Measurements from ENCODE around the gene RPTN. TPM values are rescaled to one million over a fixed set of nuclear protein-coding genes. Genes with fewer than 3 reads are reported as not detected.

Gene RPTN
- total and polyA plus RNA-seq, 7 experiments from 2014 or later, result not detected

- intact Hi-C loops (cut with micrococcal nuclease), result no loop called here
- Histone ChIP-seq H3K27ac (ENCODE audit: low read depth, low read length) (no peak overlapping the region), H3K4me3 (ENCODE audit: low read length) (no peak overlapping the region), H3K36me3 (ENCODE audit: control insufficient read depth in 2 of 3, insufficient read depth in 3 of 3, low read length in 3 of 3) (no peaks in the 10 kb centered on the region), H3K9me3 (ENCODE audit: control insufficient read depth in 2 of 3, low read length in 3 of 3) (no peaks in the 10 kb centered on the region), H3K4me1 (ENCODE audit: control insufficient read depth in 2 of 2, insufficient read depth in 2 of 2, low read length in 2 of 2) (peaks cover 15 to 24% of the 10 kb centered on the region in 2 donors), H3K27me3 (ENCODE audit: control insufficient read depth in 2 of 2, insufficient read depth in 2 of 2, low read length in 2 of 2) (peaks cover 0 to 35% of the 10 kb centered on the region in 2 donors)
- ATAC-seq, result no peak
- ChIA-PET CTCF (interaction anchor here (1.0 kb wide), 1 partner anchor 29 kb away, joined by 3 read pairs; no protein-coding TSS in a partner anchor), POLR2A (no interaction called here)
- peak overlapping the region in 9 of 10 donors; percentile 14 to 61 (median 50) for H3K4me3 Mint-ChIP-seq
- peaks cover 0 to 8% (median 0%) of the 10 kb centered on the region in 11 donors for H3K9me3 Mint-ChIP-seq
- H3K27ac Mint-ChIP-seq, result peak overlapping the region in 1 of 9 donors; percentile 62
- H3K4me1 Mint-ChIP-seq, result peaks cover 0 to 12% (median 0%) of the 10 kb centered on the region in 7 donors
- H3K27me3 Mint-ChIP-seq, result peaks cover 20 to 28% (median 25%) of the 10 kb centered on the region in 5 donors
- H3K36me3 Mint-ChIP-seq, result peaks cover 0 to 10% (median 0%) of the 10 kb centered on the region in 5 donors
- peak in 1 of 9 donors; percentile 20 for DNase-seq
Observed at GRCh38 chr1:152107031-152107983, 51.7 kb downstream of the RPTN start.

GRCh38 chr1:152104854-152105253, 54.2 kb downstream of the RPTN start:
- no peak overlapping the region for H3K4me3 Mint-ChIP-seq
- DNase-seq, result no peak
- Histone ChIP-seq H3K9me3 (ENCODE audit: control insufficient read depth in 2 of 3, low read length in 3 of 3) (no peaks in the 10 kb centered on the region), H3K36me3 (ENCODE audit: control insufficient read depth in 2 of 3, insufficient read depth in 3 of 3, low read length in 3 of 3) (no peaks in the 10 kb centered on the region), H3K4me3 (ENCODE audit: low read length) (no peak overlapping the region), H3K4me1 (ENCODE audit: control insufficient read depth in 2 of 2, insufficient read depth in 2 of 2, low read length in 2 of 2) (peaks cover 10 to 19% of the 10 kb centered on the region in 2 donors), H3K27ac (ENCODE audit: low read depth, low read length) (no peak overlapping the region), H3K27me3 (ENCODE audit: control insufficient read depth in 2 of 2, insufficient read depth in 2 of 2, low read length in 2 of 2) (peaks cover 0 to 29% of the 10 kb centered on the region in 2 donors)
- intact Hi-C loops (cut with micrococcal nuclease), result no loop called here
- peaks cover 0 to 10% (median 5%) of the 10 kb centered on the region in 5 donors for H3K36me3 Mint-ChIP-seq
- peaks cover 39 to 49% (median 45%) of the 10 kb centered on the region in 5 donors for H3K27me3 Mint-ChIP-seq
- peaks cover 0 to 8% (median 0%) of the 10 kb centered on the region in 11 donors for H3K9me3 Mint-ChIP-seq
- ChIA-PET CTCF (no interaction called here), POLR2A (no interaction called here)
- peaks cover 0 to 12% (median 0%) of the 10 kb centered on the region in 7 donors for H3K4me1 Mint-ChIP-seq
- no peak for ATAC-seq
- H3K27ac Mint-ChIP-seq, result no peak overlapping the region

Other genes with a start within 250 kb of the RPTN start
- 100 to 1,000 TPM in 2 of 5 experiments, 10 to 100 TPM in 3; 37.6 to 143 (median 44.6) TPM for gene THEM4, start 249.7 kb downstream of the RPTN start, total RNA-seq
- 100 to 1,000 TPM; 113 to 122 TPM for gene THEM4, start 249.7 kb downstream of the RPTN start, polyA plus RNA-seq
- gene S100A10, start 165.4 kb downstream of the RPTN start, total RNA-seq, result 100 to 1,000 TPM; 131 to 361 (median 143) TPM
- gene S100A10, start 165.4 kb downstream of the RPTN start, polyA plus RNA-seq, result 100 to 1,000 TPM; 458 to 492 TPM
- gene S100A11, start 122.2 kb downstream of the RPTN start, total RNA-seq, result 100 to 1,000 TPM in 2 of 5 experiments, 10 to 100 TPM in 3; 28.6 to 442 (median 96.5) TPM
- 100 to 1,000 TPM; 189 to 210 TPM for gene S100A11, start 122.2 kb downstream of the RPTN start, polyA plus RNA-seq
- not detected for gene TCHHL1, start 70.2 kb downstream of the RPTN start, total RNA-seq
- not detected for gene TCHHL1, start 70.2 kb downstream of the RPTN start, polyA plus RNA-seq
- gene TCHH, start 43.8 kb downstream of the RPTN start, total RNA-seq, result under 1 TPM in 1 of 5 experiments, not detected in 4; 0.02 TPM
- gene TCHH, start 43.8 kb downstream of the RPTN start, polyA plus RNA-seq, result not detected
- not detected for gene HRNR, start 65.0 kb upstream of the RPTN start, total RNA-seq
- gene HRNR, start 65.0 kb upstream of the RPTN start, polyA plus RNA-seq, result not detected
- gene FLG, start 166.0 kb upstream of the RPTN start, total RNA-seq, result not detected
- not detected for gene FLG, start 166.0 kb upstream of the RPTN start, polyA plus RNA-seq
- not detected for gene FLG2, start 200.8 kb upstream of the RPTN start, total RNA-seq
- gene FLG2, start 200.8 kb upstream of the RPTN start, polyA plus RNA-seq, result not detected